ENCODE data around the gene DEFB112.

DEFB112 gene

DNA sequence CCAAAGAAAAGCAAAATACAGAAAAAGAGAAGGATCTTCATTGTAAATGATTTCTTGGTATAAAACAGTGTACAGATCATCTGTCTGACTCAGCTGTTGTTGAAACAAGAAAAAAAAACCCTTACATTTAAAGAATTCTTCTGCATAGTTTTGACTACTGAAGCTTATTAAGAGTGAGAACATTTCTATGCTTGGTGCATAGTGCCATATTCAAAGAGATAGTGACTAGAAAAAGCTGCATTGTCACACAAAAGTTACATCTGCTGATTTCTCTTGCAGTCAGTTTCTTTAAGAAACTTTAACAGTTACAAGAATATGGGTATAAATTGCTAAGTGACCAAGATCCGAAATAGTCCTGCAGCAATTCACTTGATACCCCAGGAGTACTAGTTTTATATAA is at the start of gene DEFB112:
Gene DEFB112, minus strand, starts transcription at position 101 of the 400 bp plus-strand sequence. Its CDS starts 60 bp downstream, at position 41.
- no peak for DNase-seq (ENCODE audit: low read depth)

- no peak for DNase-seq (ENCODE audit: low read depth)
These were observed 48.9 kb upstream of the DEFB112 start for GRCh38 chr6:50098641-50098993.

DNA sequence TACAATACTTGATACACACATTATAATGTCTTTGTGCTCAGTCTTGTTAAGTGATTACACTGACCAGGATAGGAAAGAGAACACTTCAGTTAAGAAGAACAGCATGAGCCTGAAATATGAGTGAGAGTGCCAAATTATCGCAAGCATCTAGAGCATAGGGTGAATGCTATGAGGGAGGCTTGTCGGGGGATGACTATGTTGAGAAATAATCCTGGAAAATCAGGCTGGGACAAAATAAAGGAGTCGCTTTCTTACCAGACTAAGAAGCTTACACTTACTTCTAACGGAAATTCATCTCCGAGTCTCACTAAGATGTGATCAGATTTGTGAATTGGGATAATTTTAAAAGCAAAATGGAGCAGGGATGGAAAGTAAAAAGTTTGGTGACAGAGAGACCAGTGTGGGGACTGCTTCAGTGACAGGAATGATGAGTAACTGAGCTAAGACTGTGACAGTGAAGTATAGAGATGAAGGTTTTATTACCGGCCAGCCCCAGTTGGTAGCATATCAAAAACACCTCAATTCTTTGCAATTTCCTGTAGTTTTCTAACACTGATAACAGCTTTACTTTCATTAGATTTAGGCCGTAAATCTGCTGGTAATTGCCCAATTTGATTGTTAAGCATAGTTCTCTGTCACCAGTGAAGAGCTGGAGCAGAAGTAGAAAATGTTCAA is 48.4 kb upstream of the DEFB112 start:
- no peak for DNase-seq (ENCODE audit: low read depth)

- no peak for DNase-seq (ENCODE audit: low read depth)
These were observed 46.6 kb upstream of the DEFB112 start for GRCh38 chr6:50096296-50096695.

GRCh38 chr6:50093938-50094272 is 44.2 kb upstream of the DEFB112 start:
- no peak for DNase-seq (ENCODE audit: low read depth)

DNA sequence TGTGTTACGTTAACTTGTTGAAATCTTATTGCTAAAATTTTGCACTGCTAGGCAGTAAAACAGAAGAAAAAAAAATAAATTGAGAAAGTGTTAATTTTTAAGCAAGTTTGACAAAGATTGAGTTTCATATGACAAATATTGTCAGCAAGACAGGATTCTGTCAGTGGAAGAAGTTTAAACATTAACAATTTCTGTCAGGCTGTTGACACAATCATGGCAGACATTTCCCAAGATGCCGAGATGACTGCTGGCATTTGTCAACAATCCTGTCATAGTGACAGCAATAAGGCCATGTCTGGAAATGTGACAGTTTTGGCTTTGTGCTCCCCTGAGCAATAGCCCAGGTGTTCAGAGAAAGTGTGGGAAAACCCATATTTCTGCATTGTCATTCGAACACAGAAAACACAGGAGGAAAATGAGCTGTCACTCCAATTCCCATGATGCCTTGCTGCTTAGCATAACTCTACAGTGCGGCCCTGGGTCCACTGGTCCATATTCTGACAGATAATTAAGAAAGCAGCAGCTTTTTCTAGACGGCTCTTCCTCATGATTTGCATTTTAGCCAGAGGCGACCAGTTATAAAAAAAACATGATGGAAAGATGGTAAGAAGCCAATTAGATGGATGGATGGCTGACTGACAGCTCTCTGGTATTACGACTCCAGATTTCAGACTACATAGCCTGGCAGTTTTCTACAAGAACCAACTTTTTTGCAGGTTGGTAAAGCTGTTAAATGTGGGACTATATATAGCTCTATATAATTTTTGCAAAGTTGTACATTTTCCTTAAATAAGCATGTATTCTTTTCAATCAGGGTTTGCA is 43.6 kb upstream of the DEFB112 start:
- no peak for DNase-seq (ENCODE audit: low read depth)

GRCh38 chr6:50091641-50092040 is 41.9 kb upstream of the DEFB112 start:
- no peak for DNase-seq (ENCODE audit: low read depth)

DNA sequence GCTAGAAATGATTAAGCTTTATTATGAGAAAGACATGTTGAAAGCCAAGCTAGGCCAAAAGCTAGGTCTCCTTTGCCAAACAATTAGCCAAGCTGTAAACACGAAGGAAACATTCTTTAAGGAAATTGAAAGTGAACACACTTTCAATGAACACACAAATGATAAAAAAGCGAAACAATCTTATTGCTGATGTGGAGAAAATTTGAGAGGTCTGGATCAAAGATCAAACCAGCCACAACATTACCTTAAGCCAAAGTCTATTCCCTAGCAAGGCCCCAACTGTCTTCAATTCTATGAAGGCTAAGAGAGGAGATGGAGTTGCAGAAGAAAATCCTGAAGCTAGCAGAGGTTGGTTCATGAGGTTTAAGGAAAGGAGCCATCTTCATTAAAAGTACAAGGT is 40.2 kb upstream of the DEFB112 start:
- no peak for DNase-seq (ENCODE audit: low read depth)

DNA sequence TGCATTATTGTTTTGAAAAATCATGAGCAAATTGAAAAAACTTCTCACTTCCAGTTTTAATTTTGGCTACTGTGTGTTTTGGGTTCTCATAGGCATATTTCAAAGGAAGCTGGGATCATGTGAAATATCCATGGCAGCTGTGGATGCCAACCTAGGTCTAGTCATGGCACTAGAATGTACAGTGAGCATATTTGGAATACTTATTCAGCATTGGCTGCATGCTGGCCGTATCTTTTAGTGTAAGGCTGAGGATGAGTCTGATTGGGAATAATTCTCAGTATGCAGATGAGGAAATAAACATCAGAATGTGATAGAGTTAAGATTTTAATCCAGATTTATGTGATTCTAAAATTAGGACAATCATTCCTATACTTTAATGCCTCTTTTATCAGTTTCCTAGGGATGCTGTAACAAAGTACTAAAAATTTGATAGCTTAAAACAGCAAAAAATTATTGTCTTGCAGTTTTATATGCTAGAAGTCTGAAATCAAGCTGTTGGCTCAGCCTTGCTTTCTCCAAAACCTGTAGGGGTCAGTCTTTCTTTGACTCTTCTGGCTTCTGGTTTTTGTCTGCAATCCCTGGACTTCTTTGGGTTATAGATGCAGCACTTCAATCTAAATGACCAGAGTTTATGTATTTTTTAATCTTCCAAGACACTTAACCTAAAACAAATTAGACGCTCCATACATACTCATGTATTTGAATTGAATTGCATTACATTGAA is 37.7 kb upstream of the DEFB112 start:
- no peak for DNase-seq (ENCODE audit: low read depth)

DNA sequence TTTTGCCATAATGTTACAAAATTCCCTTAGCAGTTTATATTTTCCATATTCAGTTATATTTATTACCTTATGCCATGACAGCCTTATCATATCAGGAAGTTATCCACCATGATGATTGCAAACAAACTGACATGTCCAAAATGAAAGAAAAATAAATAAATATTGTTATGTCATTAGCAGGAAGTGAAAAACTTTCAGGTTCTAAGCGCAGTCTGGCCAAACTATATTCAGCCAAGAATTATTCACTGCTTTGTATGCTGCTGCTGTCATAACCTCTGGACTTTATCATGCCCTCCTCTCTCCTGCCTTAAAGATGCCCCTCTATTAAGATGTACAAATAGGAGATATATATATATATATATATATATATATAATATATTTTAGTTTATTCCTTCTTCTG is 27.7 kb upstream of the DEFB112 start:
- no peak for DNase-seq (ENCODE audit: low read depth)

DNA sequence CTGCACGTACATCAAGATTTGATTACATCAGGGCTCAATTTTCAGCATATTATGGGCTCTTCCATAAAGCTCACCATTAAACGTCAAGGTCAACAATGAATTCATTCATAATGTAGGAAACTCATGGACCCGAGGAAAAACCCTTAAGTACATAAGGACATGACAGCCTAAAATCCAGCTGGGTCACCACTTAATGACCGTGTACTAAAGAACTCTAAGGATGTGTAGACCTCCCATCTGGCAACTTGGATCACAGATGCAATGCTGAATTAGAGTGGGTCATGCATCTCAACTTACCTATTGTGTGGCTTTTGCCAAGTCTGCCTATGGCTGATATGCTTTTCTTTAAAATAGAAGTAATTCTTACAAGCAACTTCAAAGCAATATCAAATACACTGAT is 26.7 kb upstream of the DEFB112 start:
- DNase-seq (ENCODE audit: low read depth) = no peak

DNA sequence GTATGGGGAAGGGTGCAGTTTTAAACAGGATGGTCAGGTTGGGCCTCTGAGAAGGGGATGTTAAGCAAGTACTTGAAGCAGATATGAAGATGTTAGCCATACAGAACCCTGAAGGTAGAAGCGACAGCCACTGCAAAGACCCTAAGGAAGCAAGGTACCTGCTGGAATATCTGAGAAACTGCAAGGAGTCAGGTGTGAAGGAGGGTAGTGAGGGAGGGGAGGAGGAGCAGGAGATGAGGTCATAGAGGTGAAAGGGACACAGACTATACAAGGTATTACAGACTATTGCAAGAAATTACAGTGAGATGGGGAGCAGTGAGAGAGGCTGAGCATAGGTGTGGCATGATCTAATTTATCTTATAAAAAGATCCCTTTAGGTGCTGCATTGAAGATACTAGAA is 22.2 kb upstream of the DEFB112 start:
- DNase-seq (ENCODE audit: low read depth) = no peak

DNA sequence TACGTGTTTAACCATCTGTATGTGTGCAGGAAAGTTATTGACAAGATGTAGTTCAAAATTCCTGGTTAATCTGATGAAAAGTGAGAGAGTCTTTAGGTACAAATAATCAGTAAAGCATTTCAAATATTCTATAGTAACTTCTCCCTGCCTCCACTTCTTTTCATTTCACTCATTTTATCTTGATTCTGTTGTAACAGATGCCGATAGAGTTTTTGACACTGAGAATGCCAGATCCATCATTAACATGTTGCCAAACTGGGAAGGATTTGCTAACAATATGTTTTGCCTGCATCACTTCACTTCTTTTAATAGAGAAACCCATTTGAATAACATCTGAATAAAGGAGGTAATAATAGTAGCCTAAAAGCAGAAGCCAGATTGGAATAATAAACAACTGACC is 20.4 kb upstream of the DEFB112 start:
- DNase-seq (ENCODE audit: low read depth) = no peak

- DNase-seq (ENCODE audit: low read depth) = no peak
These were observed 12.3 kb upstream of the DEFB112 start for GRCh38 chr6:50062051-50062450.

DNA sequence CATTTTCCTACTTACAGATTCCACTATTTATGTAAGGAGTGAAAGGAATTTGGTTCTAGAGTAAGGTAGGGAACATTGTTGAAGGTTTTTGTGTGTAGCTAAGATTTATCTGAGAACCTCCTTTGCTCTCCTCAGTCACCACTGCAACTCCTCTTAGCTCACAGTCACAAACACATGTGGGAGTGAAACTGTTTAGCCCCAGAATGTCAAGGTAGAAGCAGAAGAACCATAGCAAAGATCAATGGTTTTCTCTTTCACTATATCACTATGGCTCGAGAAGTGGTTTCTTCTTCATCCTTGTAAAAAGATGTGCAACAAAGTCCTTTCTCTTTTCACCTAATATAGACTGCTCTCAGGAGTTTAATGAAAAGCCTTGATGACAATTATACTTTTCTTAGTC is 6.5 kb upstream of the DEFB112 start:
- no peak for DNase-seq (ENCODE audit: low read depth)

GRCh38 chr6:50047026-50047425 is 2.7 kb downstream of the DEFB112 start:
- DNase-seq (ENCODE audit: low read depth) = no peak

- no peak for DNase-seq (ENCODE audit: low read depth)
These were observed 18.8 kb downstream of the DEFB112 start for GRCh38 chr6:50030777-50031562.

DNA sequence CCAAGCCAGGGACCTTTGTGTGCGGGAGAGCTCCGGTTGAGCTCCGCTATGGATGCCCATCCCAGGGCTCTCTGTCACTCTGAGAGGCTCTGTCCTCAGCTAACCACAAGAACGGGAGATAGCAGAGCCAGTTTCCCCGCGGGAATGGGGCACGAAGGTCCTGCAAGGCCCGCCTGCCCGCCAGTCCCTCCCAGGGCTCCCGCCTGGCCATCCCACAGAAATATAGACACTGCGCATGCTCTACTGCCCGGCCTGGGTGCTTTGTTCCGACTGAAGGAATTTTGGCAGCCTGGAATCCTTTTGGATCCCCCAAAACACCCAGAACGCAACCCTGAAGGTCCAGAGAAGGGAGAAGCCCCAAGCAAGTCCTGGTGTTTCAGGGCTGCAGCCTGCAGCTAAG is 19.4 kb downstream of the DEFB112 start:
- DNase-seq (ENCODE audit: low read depth) = no peak

- DNase-seq (ENCODE audit: low read depth) = no peak
These were observed 24.5 kb downstream of the DEFB112 start for GRCh38 chr6:50025258-50025657.

- no peak for DNase-seq (ENCODE audit: low read depth)
These were observed 27.8 kb downstream of the DEFB112 start, which contains the start of gene DEFB110 for GRCh38 chr6:50021894-50022293. TSS of gene DEFB110 (minus strand) at chr6:50021994. CDS start at chr6:50021935, 59 bp downstream.

DNA sequence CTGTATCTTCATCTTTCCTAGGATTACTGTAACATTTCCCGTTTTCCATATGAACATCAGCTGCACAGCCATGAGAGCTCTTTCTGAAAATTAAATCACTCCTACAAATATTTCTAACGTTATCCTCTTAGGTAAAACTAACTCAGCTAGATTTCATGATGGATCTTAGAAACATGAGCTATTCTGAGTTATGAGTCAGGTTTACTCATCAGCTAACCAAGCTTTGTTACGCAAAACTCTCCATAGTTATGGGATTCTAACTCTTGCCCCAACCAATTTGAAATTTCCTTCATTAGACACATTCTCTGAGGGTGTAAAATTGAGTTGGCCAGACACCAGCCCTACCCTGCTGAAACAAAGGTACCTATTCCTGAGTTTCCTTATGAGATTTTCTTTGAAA is 41.9 kb downstream of the DEFB112 start:
- no peak for DNase-seq (ENCODE audit: low read depth)

GRCh38 chr6:50003139-50003538 is 46.6 kb downstream of the DEFB112 start:
- DNase-seq (ENCODE audit: low read depth) = no peak
